Stimulated activated CD4-positive, alpha-beta T cell treated with anti-CD3 and anti-CD28 coated beads, Interleukin-12 subunit alpha, Interleukin-12 subunit beta, amount 100 ng/mL, for 48 hours (primary cell): ENCODE data around the gene PRRT1B.
A peak's percentile ranks its signal among the peaks of the same experiment; 100 is the strongest.

Experiments used
- DNase-seq, 3 donors: peaks; one replicate each; pipeline ENCODE4 v3.0.0-alpha.2; 2020; ENCODE audit warnings: low read depth in 2 of 3, low spot score in 1 of 3

PRRT1B gene

DNA sequence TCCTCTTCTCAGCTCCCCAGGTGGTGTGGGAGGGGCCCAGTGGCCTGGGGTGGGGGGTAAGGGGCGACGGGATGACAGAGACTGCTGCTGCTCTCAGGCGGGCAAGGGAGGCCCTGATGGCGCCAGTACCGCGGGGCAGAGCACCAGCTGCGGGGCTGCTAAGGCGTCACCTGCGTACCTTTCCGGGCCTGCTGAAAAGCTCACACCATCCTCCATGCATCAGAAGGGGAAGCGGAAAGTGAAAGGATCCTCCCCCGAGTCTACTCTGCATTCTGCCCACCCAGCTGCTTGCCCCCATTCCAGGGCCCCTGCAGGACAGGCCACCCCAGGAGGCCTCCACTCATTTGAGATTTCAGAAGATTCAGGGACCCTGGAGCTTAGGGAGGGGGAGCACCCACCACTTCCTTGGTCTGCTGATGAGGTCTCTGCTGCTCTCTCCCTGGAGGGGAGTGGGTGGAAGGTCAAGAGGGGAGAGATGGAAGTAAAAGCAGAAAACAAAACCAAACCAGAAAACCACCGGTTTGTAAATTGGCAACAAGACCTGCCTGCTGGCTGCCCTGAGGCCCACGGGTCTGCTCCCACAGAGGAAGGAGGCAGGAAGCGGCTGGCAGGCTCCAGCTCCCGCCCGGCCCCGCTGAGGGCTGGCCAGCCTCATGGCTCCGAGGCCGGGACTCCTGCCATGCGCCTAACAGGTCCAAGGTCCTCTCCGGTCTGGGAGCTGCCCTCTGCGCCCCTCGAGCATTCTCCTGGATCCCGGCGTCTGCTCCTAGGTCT lies 33.6 kb downstream of the PRRT1B start:
- DNase-seq = peak in 1 of 3 donors; percentile 19

DNA sequence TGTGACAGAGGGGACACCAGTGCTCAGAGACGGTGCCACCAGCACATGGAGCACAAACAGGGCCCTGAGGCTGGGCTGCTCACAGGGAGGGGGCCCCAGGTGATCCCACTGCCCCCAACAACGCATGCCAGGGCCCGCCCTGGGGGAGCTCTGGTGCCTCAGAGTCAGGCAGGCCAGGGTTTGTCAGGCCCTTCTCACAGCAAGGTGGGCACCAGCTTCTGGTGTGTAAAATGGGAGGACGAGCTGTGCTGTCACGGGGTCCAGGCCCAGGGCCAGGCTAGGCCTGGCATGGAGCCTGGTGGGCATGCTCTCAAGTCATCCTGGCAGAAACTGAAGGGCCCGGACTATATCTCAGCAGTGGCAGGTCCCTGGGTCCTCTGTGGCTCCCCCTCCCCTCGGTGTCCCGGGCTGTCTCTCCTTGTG lies 34.5 kb downstream of the PRRT1B start:
- no peak for DNase-seq

DNA sequence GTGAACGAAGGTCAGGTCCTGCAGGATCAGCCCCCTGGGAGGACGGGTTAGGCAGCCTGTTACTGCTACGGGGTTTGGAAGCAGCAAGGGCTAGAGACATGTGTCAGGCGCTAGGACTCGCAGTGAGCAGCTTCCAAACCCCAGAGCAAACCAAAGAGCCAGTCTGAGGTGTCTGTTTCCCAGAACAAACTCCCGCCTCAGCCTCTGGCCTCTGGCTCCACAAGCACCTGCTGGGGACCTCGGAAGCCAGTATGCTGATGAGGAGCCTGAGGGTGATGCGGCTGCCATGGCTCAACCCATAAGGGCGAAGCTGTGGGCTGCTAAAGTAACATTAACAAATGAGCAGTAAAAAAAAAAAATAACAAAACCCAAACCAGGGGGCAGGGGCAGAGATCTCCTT lies 35.0 kb downstream of the PRRT1B start:
- DNase-seq = no peak

DNA sequence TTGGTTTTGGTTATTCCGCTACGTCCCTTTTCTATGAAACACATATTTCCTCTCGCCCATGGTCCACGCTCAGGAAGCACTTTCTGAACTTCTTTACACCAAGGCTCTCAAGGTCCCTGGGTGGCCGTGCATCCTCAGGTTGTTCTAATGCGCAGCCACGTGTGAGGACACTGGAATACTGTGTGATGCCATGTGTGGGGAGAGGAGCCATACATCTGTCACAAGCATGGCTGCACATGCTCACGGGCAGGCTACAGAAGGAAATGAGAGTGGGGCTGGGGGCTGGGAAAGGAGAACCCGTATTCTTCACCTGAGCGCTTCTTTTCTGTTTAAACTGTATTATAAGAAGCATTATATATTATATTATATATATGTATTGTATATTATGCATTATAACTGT lies 36.7 kb downstream of the PRRT1B start:
- DNase-seq = no peak

DNA sequence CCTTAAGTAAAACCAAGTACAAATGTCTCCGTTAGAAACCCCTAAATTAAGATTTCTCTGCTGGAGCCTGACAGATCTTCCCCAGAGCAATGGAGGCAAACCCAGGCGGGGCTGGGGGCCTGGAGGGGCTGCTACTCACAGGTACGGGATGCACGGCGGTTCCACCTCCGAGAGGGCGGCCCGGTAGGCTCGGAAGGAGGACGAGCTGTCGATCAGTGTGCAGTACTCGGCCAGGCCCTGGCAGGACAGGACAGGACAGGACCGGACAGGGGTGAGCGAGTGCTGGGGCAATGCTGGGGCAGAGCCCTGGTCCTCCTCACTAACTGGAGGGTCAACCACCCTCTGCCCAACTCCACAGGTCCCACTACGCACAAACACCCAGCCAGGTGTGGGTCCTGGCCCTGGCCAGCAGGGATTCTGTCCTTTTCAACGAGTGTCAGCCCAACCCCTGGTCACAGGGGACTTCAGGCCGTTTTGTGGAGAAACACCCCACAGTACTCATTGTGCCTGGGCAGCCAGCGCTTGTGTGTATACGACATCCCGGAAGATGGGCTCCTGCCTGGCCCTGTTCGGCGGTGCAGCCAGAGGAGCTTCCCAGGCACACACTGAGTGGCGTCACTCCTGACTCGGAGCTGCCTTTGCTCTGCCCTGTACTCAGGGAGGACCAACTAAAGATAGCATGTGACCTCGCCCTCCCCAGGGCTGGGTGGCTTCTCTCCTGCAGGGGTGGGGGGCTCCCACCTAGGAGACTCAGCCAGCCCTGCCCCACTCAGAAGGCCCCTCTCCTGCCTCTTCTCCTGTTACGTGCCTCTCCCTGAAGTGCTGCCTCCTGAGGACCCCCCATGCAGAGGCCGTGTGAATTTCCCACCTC lies 37.4 kb downstream of the PRRT1B start:
- no peak for DNase-seq

DNA sequence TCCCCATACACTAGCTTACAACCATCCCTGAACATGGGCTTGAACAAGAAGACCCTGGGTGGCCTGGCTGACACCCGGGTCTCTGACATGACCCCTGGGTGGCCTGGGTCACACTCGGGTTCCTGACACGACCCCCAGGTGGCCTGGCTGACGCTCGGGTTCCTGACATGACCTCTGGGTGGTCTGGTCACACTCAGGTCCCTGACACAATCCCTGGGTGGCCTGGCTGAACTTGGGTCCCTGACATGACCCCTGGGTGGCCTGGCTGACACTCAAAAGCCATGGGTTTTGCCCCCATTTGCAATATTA lies 38.0 kb downstream of the PRRT1B start:
- DNase-seq = no peak

DNA sequence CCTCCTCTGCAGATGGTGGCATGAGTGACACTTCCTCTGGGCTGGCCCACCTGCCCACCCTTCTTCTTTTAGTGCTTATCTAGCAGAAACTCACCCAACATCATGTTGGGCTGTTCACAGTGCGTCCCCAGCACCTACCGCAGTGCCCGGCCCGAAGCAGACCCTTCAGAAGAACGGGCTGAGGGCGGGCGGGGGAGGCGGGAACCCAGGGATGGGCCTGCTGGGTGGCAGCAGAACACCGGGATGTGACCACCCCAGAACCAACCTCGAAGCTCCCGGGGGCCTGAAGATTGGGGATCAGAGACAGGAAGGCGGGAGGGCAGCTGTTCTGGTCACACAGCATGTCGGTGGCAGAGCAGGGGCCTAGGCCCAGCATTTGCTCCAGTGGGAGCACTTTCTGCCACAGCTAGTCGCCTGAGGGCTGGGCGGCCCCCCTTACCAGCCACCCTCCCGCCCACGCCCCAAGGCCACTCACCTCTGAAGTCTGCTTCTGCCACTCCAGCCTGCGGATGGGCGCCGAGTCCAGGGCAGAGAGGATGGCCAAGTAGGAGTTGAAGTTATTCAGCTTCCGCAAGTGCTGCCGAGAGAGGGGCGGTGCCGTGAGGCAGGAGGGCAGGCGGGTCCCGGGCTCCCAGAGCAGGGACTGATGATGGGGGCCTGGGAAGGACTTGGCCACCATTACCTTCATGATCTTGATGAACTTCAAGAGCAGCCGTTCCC lies 38.7 kb downstream of the PRRT1B start:
- no peak for DNase-seq

DNA sequence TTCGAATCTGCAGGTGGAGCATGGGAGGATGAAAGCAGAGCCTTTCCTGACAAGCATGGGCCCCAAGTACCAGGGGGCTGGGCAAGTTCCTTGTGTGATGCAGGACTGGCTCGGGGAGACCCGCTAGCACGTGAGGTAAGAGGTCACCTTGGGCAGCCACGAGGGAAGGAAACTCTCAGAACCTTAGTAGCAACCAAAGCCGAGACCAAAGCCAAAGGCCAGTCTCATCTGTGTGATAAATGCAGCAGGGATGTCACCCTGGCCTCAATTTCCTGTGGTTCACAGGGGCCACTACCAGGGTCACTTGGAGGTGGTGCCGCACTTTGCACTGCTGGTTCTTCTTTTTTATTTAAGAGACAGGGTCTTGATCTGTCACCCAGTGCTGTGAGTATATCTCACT lies 39.5 kb downstream of the PRRT1B start:
- DNase-seq = no peak

DNA sequence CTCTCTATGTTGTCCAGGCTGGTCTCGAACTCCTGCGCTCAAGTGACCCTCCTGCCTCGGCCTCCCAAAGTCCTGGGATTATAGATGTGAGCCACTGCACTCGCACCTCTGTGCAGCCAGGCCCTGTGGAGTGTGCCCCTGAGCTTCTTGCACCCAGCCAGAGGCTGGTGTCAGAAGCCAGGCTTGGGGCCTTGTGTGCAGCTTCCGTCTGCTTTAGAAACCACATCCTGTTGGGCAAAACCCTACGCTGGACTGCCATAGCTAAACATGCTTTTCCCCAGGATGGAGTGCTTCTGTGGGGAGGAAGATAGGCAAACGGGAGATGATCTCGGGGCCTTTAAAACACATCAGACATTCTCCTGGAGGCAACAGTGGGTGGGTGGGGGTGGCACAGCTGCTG lies 40.1 kb downstream of the PRRT1B start:
- DNase-seq = peak in 2 of 3 donors; percentile 12 to 23

DNA sequence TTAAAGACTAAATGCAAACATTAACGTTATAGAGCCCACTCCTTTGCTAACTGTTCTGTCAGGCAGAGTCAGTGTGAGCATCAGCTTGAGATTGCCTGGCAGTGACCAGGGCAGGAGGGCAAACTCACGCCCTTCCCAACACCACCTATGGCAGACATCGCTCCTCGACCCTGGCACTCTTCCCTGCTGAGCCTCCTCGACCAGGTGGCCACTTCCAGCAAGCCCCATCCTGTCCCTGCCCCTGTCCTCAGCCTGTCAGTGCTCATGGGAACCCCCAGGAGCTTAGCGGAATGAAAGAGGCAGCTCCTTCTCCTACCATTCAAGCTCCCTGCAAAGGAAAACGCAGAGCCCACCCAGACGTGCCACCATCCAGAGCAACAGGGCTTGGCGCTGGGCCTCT lies 42.0 kb downstream of the PRRT1B start:
- no peak for DNase-seq

DNA sequence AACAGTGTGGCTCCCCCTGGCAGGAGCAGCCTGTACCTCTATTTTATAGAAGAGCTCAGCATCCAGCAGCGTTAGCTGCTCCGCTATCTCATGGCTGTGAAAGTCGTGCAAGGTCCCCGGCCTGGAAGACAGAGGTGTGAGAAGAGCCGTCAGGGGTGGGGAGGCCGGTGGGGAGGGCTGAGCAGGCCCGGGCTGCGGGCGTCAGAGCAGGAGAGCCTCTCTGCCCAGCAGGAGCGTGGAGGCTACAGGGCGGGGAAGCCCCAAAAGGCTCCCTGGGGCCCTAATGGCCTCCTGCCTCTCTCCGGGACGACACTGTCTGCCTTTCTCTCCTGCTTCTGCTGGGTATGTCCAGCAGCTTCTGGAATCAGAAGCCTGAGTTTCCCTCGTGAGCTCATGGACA lies 42.6 kb downstream of the PRRT1B start:
- no peak for DNase-seq

DNA sequence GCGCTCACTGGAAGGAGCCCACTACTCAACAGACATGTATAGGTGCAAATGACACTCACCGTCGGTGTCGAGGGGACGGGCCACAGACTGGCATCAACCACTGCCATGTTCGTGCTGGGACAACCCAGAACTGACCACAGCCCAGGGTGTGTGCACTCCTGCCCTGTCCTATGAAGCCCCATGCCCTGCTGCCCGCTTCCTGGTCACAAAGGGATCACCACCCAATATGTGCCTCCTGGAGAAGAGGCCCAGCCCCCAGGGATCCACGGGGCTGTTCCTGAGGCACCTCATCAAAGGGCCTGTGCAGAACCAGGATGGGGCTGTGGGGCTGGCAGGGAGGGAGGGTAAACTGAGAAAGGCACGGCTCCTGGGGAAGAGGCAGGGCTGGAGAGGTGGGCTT lies 43.1 kb downstream of the PRRT1B start:
- no peak for DNase-seq

DNA sequence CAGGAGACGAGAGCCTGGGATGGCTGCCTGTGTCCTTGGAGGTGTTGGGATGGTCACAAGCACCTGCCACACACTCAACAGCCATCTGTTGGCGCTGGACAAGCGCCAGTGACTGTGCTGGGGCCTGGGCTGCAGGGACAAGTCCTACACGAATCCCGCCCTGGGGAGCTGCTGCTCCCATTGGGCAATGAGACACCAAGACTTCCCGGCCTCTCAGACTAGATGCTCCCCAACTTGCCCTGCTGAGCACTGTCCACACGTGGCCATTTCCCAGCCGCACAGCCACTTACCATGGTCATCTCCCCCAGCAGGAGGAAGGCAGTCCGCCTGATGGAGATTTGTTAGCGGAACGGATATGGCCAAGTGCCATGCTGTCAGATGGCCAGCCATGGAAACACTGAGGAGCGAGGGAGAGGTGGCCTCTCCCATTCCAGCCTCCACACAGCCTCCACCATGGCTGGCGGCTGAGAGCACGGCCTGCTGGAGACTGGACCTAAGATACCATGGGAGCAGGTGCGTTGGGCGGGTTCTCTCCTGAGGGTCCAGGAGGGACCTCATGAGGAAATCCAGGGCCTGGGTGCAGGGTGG lies 43.9 kb downstream of the PRRT1B start:
- DNase-seq = no peak

DNA sequence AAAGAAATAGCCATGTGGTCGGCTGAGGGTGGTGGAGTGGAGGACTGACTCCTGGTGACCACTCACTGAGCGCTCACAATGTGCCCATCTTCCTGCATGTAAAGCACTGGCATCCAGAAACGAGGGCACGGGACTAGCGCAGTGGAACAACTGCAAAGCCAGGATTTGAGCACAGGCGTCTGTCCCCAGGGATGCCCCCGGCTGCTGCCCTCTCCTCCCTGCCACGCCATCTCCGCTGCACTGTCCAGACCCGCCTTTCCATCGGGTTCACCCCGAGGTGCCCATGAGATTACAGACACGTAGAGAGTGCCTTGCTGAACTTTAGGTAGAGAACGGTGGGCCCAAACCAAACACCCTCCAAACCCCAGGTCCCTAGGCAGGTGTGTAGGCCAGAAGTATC lies 44.7 kb downstream of the PRRT1B start:
- no peak for DNase-seq

DNA sequence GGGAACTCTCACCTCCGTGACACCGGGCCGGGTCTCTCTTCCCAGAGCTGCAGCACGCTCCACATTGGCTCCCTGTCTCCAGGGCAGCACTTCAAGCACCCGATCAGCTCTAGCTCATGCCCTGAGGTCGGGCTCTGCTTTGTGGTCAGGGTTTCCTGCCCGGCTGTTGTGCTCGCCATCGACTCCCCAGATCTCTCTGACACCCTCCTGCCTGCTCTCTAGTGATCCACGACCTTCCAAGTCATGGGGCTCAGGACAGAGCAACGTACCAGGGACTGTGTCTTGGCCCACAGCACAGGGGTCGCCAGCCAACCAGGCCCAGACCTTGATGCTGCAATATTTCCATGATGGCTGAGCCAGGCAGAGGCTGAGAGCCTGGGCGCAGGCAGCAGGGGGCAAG lies 45.1 kb downstream of the PRRT1B start:
- no peak for DNase-seq

DNA sequence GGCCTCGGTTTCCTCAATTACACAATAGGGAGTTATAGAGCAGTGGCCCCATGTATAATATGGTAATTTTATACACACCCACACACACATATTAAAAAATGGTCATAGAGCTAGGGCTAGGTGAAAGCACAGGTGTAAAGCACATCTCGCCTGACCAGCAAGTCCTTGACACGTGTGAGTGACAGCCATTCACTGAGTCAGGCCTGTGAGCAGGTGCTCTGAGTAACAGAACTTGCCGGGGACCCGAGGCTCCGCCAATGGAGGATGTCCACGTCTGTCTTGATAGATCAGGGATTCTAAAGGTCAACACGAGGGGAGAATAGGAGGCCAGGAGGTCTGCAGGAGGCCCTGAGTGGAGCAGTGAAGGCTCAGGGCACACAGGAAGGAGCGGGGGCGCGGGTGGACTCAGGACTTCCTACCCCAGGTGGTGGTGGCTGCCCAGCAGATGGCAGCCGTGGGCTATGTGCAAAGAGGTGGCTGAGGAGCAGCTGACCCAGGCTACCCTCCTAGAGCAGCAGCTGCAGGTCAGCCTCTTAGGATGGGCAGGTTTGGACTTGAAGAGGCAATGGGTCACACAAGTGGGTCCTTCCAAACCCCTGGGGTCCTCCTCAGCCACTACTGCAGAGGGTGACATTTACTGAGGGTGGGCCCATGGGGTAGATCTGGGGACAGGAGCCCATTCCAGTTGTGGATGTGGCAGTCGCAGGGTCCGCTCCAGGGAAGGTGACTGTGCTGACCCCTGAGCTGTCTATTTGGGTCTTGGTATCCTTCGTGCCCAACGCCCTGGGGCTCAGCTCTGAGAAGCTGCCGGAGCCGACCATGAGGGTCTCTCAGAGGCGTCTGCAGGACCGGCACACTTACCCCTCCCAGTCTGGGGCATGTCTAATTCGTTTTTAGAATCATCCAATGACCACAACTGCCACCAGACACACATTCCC lies 45.9 kb downstream of the PRRT1B start:
- peak; percentile 50 to 75 (median 68) for DNase-seq

DNA sequence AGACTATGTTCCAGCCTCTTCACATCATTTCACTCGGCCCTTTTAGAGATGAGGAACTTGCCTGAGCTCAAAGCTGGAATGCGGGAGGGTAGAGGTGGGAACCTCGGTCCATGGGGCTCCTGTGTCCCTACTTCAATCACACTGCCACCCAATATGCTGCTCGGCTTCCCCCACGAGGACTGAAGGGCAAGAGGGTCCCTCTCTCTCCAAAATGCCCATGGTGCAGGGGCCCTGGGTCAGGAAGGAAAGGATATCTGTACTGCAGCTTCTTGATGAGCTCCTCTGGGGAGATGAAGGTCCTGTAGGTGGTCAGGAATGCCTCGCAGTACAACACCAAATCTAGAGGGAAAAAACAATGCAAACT lies 46.5 kb downstream of the PRRT1B start:
- DNase-seq = no peak

DNA sequence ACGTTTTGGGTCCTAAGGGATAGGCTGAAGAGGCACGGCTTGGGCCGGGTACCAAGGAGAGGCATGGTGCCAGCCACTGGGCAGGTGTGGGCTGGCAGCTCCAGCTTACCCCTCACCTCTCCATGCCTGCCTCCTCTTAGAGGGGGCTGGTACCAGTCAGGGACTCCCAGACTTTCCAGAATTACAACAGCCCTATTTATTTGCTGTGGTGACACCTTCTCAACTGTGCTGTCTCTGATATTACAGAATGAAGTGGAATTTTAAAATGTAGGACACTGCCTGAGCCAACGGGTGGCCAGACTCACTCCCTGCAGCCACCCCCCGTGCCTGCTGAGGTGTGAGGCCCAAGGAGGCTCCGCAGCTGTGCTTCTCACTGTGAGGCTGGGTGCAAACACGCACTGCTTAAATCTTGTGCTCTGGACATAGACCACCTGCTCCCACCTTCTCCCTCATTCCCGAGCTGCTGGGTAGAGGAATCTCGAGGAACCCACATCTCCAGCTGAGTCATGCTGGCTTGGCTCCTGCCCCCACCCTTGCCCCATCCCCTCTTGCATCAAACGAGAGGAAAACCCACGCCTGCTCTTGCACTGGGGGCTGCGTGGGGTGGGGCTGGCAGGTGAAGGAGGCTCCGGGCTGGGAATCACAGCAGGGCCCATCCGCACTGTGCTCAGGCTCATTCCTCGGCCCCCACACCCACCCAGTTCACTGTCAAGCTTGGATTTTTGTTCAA lies 47.9 kb downstream of the PRRT1B start:
- DNase-seq = no peak

DNA sequence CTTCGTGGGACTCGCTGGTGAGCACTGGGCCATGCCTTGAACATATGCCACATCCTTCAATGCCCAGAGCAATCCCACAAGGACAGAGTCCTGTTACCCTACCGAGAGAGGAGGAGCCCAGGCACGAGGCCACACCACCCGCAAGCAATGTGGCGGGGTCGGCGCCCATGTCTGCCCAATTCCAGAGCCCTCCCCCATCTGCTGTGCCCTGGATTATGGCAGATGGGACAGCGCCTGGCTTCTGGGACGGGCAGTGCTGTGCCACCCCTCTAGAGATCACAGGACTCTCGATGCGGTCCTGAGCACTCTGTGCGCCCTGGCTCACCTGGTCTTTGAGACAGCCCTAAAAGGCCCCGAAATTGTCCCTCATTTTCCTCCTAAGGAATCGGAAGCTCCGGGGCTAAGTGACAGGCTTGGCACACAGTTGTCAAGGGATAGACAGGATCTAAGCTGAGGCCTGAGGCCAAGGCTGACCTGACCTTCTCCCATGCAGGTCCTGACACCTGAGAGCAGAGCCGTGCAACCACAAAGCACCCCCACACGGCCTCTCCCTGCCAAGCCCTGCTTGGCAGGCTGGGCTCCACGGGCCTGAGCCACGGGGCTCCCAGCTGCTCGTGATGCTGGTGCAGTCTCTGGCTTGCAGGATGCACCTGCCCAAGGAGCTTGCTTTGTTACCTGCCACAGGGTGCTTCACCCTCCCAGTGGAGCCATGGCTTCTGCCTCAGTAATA lies 48.8 kb downstream of the PRRT1B start:
- no peak for DNase-seq
